Cardiac muscle cell (in vitro differentiated cells and primary cell): ENCODE measurements around the gene BLACAT1. TPM values are rescaled to one million over a fixed set of nuclear protein-coding genes. Genes with fewer than 3 reads are reported as not detected.
A peak's percentile ranks its signal among the peaks of the same experiment; 100 is the strongest.

Experiments
- DNase-seq, 2 donors: peaks; one replicate each; pipeline versions ENCODE4 v3.0.0 to v3.0.0-alpha.2; 2010 to 2017; ENCODE audit warnings: low read depth in 1 of 2, low spot score in 1 of 2
- H3K27ac ChIP-seq: fragments of 200-600 bp; sonication (generic); 2 replicates; pipeline ENCODE4 v1.5.1; 2016
- H3K27me3 ChIP-seq: fragments of 200-600 bp; sonication (generic); 2 replicates; pipeline ENCODE4 v1.6.0; 2016; ENCODE audit warnings: control low read depth
- H3K36me3 ChIP-seq: fragments of 200-600 bp; sonication (generic); 2 replicates; pipeline ENCODE4 v1.5.1; 2016; ENCODE audit warnings: control low read depth
- H3K4me1 ChIP-seq: fragments of 200-600 bp; sonication (generic); 2 replicates; pipeline ENCODE4 v1.8.1; 2017; ENCODE audit warnings: low read depth, mild to moderate bottlenecking, mixed run types
- H3K4me3 ChIP-seq: fragments of 200-600 bp; sonication (generic); 2 replicates; pipeline ENCODE4 v1.5.1; 2016; ENCODE audit warnings: mild to moderate bottlenecking
- H3K9me3 ChIP-seq: fragments of 200-600 bp; sonication (generic); 2 replicates; pipeline ENCODE4 v1.5.1; 2017; ENCODE audit warnings: low read depth, mild to moderate bottlenecking, control low read depth
- polyA plus RNA-seq: library from polyadenylated mRNA; unstranded; fragments of >200 nt; fragmentation: Nextera tagmentation; extraction: Ambion mirVana; gene quantifications from 2 replicates; pipeline ENCODE4 v1.2.1, GENCODE V29; 2016
- total RNA-seq: library from RNA; depleted of rRNA; stranded (reverse); fragments of >200 nt; gene quantifications from 2 replicates; pipeline ENCODE4 v1.2.3, GENCODE V29; 2016
- TF ChIP-seq, protein P1 (sequence below): IDR thresholded peaks from 2 replicates; pipeline ENCODE4 v1.5.1; 2012; ENCODE audit warnings: low read depth, mild to moderate bottlenecking, low read length

The BLACAT1 gene
- total and polyA plus RNA-seq, 2 experiments from 2014 or later = 0.66 TPM; not detected in 1

DNA sequence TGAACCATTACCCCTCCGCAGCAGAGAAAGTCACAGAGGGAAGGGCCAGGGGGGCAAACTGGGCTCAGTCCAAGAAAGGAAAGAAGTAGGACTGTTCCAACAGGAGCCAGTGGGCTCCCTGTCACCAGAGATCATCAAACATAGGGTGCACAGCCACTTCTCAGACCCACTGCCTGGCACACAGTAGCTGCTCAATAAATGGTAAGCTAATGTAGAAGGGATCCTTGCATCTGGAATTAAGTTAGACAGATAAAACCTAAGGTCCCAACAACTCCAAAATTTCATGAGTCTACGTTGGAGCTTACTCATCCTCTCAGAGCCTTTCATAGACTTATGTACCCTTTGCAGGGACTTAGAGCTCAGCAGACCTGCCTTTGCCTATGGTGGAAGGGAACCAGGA is 3.5 kb downstream of the BLACAT1 start:
- Histone ChIP-seq H3K4me3 (no peak overlapping the region), H3K9me3 (no peaks in the 10 kb centered on the region)

DNA sequence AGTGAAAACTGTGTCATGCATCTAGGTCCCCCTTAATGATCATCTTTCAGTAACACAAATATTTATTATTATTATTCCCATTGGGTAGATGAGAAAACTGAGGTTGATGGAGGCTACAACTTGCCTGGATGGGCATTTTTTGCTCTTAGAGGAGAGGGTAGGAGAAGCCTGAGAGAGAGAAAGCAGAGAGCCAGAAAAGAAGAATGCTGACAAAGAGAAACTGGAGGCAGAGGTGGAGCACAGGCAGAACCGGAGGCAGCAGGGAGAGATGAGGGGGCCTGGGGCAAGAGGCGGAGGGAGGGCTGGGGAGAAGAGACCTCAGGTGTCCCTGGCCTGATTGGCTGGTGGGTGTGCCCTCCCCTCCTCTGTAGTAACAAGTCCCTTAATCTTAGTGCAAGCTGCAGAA is 4.1 kb downstream of the BLACAT1 start:
- Histone ChIP-seq H3K9me3 (no peaks in the 10 kb centered on the region), H3K27me3 (peaks cover 37% of the 10 kb centered on the region), H3K27ac (no peak overlapping the region), H3K4me3 (no peak overlapping the region), H3K36me3 (no peaks in the 10 kb centered on the region), H3K4me1 (peaks cover 46% of the 10 kb centered on the region)
- no peak for DNase-seq
- TF ChIP-seq, protein P1, sequence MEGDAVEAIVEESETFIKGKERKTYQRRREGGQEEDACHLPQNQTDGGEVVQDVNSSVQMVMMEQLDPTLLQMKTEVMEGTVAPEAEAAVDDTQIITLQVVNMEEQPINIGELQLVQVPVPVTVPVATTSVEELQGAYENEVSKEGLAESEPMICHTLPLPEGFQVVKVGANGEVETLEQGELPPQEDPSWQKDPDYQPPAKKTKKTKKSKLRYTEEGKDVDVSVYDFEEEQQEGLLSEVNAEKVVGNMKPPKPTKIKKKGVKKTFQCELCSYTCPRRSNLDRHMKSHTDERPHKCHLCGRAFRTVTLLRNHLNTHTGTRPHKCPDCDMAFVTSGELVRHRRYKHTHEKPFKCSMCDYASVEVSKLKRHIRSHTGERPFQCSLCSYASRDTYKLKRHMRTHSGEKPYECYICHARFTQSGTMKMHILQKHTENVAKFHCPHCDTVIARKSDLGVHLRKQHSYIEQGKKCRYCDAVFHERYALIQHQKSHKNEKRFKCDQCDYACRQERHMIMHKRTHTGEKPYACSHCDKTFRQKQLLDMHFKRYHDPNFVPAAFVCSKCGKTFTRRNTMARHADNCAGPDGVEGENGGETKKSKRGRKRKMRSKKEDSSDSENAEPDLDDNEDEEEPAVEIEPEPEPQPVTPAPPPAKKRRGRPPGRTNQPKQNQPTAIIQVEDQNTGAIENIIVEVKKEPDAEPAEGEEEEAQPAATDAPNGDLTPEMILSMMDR = no peak

More for the DNA sequence above, 3.5 kb downstream of the BLACAT1 start:
- Histone ChIP-seq H3K27me3 (peaks cover 43% of the 10 kb centered on the region), H3K4me1 (peaks cover 43% of the 10 kb centered on the region), H3K27ac (no peak overlapping the region), H3K36me3 (no peaks in the 10 kb centered on the region)
- TF ChIP-seq, protein P1 = no peak
- no peak for DNase-seq

DNA sequence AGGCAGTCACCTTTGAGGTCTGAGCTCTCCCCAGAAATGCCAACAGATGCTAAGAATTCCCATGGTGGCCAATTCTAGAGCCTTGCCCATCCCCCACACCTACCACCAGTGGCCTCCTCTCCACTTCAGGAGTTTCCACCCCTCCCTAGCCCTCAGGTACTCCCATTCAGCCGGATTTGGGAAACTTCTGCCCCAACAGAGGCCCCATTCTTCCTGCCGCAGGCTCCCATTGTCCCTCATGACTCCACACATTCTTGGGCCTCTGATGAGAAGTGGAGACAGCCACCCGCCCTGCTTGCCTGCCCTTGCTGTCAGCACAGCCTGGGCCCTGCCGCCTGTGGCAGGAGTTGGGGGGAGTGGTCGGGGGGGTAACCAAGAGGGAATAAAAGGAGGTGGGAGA is 4.6 kb downstream of the BLACAT1 start:
- TF ChIP-seq, protein P1 = no peak
- Histone ChIP-seq H3K4me3 (no peak overlapping the region), H3K27ac (no peak overlapping the region), H3K36me3 (no peaks in the 10 kb centered on the region), H3K9me3 (no peaks in the 10 kb centered on the region), H3K27me3 (peaks cover 31% of the 10 kb centered on the region), H3K4me1 (peaks cover 44% of the 10 kb centered on the region)
- no peak for DNase-seq

DNA sequence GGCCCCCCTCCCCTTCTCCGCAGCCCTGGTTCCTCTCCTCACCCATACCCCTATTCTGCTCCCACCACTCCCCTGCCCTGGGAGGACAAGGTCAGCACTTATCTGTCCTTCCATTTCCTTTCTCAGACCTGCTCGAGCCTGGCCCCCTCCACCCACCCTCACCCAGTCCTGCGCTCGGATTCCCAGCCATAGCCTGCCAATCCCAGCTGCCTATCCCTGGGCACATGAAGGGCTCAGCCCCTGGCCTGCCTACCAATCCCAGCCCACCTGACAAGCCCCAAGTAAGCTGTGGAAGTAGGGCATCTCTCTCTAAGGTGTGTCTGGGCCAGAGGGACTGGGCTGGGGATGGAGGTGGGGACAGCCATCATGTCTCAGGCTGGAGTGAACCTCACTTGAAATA is 5.4 kb downstream of the BLACAT1 start:
- DNase-seq = peak in 1 of 2 donors; percentile 41
- Histone ChIP-seq H3K27ac (peak overlapping the region; percentile 73), H3K36me3 (no peaks in the 10 kb centered on the region), H3K4me1 (peaks cover 39% of the 10 kb centered on the region), H3K27me3 (peaks cover 24% of the 10 kb centered on the region), H3K4me3 (no peak overlapping the region), H3K9me3 (no peaks in the 10 kb centered on the region)
- TF ChIP-seq, protein P1 = no peak

- Histone ChIP-seq H3K4me1 (peaks cover 39% of the 10 kb centered on the region), H3K27me3 (peaks cover 18% of the 10 kb centered on the region), H3K4me3 (no peak overlapping the region), H3K27ac (peak overlapping the region; percentile 73), H3K36me3 (no peaks in the 10 kb centered on the region), H3K9me3 (no peaks in the 10 kb centered on the region)
- TF ChIP-seq, protein P1 = no peak
- DNase-seq = peak; percentile 67 to 69
Measured at GRCh38 chr1:205449750-205450443, 5.9 kb downstream of the BLACAT1 start.
